ENCODE results near the gene KIAA1755.

The KIAA1755 gene

GRCh38 chr20:38197217-38197616, 63.3 kb downstream of the KIAA1755 start:
- TF ChIP-seq CTCF (IDR thresholded peaks at IDR 0.05; ENCODE audit: low read depth, low read length, missing control alignments), result no peak
- in situ Hi-C loops (cut with HindIII; ENCODE audit: low sequenced_read_pairs), result no loop called here
- no peak for DNase-seq (ENCODE audit: low read depth)
- H3K4me3 ChIP-seq (ENCODE audit: low read depth, low read length), result no peak overlapping the region

GRCh38 chr20:38196592-38196991, 63.9 kb downstream of the KIAA1755 start:
- TF ChIP-seq CTCF (IDR thresholded peaks at IDR 0.05; ENCODE audit: low read depth, low read length, missing control alignments), result no peak
- DNase-seq (ENCODE audit: low read depth), result no peak
- H3K4me3 ChIP-seq (ENCODE audit: low read depth, low read length), result no peak overlapping the region
- in situ Hi-C loops (cut with HindIII; ENCODE audit: low sequenced_read_pairs), result no loop called here

GRCh38 chr20:38196076-38196475, 64.5 kb downstream of the KIAA1755 start:
- TF ChIP-seq CTCF (IDR thresholded peaks at IDR 0.05; ENCODE audit: low read depth, low read length, missing control alignments), result no peak
- in situ Hi-C loops (cut with HindIII; ENCODE audit: low sequenced_read_pairs), result no loop called here
- no peak overlapping the region for H3K4me3 ChIP-seq (ENCODE audit: low read depth, low read length)
- DNase-seq (ENCODE audit: low read depth), result no peak

- in situ Hi-C loops (cut with HindIII; ENCODE audit: low sequenced_read_pairs), result no loop called here
- no peak for DNase-seq (ENCODE audit: low read depth)
- H3K4me3 ChIP-seq (ENCODE audit: low read depth, low read length), result no peak overlapping the region
- no peak for TF ChIP-seq CTCF (IDR thresholded peaks at IDR 0.05; ENCODE audit: low read depth, low read length, missing control alignments)
These were observed 65.0 kb downstream of the KIAA1755 start for GRCh38 chr20:38195521-38195920.

- in situ Hi-C loops (cut with HindIII; ENCODE audit: low sequenced_read_pairs), result no loop called here
These were observed 65.5 kb downstream of the KIAA1755 start for GRCh38 chr20:38194971-38195504.

GRCh38 chr20:38193586-38194105, 66.9 kb downstream of the KIAA1755 start:
- in situ Hi-C loops (cut with HindIII; ENCODE audit: low sequenced_read_pairs), result no loop called here
- H3K4me3 ChIP-seq (ENCODE audit: low read depth, low read length), result no peak overlapping the region
- no peak for TF ChIP-seq CTCF (IDR thresholded peaks at IDR 0.05; ENCODE audit: low read depth, low read length, missing control alignments)
- no peak for DNase-seq (ENCODE audit: low read depth)

More at GRCh38 chr20:38194971-38195504, 65.5 kb downstream of the KIAA1755 start:
- DNase-seq (ENCODE audit: low read depth), result no peak
- no peak for TF ChIP-seq CTCF (IDR thresholded peaks at IDR 0.05; ENCODE audit: low read depth, low read length, missing control alignments)
- no peak overlapping the region for H3K4me3 ChIP-seq (ENCODE audit: low read depth, low read length)

Data from astrocyte of the cerebellum (primary cell).